Urothelium cell line (cell line): ENCODE results near the gene SGIP1.

ENCODE experiments used
- DNase-seq: peaks from one replicate; pipeline ENCODE4 v3.0.0; 2011; ENCODE audit warnings: low spot score, mixed read lengths
- FAIRE-seq: peaks from 2 replicates; lab custom pipeline; 2011; peaks lifted over from hg19 to GRCh38; lab: Jason Lieb, UNC

Gene SGIP1

GRCh38 chr1:66521721-66522365 lies 12.1 kb upstream of the SGIP1 start:
- FAIRE-seq (no peak), DNase-seq (peak; percentile 18)

DNA sequence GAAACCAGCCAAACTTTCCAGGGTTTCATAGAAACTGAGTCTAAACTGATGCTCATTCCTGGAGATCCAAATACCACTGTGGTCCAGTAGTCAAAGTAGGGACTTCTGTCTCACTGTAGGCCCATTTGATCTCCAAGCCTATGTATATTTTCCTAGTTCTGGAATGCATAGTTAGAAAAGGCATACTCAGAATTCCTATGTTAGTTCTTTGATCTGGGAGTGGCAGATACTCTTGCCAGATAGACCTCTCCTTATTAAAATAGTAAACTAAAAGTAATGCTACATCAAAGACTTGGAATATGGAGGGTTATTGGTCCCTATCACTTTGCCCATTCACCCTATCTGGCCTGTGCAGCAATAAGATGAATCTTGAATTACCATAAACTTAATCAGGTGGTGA lies 10.4 kb upstream of the SGIP1 start:
- DNase-seq (no peak), FAIRE-seq (no peak)

DNA sequence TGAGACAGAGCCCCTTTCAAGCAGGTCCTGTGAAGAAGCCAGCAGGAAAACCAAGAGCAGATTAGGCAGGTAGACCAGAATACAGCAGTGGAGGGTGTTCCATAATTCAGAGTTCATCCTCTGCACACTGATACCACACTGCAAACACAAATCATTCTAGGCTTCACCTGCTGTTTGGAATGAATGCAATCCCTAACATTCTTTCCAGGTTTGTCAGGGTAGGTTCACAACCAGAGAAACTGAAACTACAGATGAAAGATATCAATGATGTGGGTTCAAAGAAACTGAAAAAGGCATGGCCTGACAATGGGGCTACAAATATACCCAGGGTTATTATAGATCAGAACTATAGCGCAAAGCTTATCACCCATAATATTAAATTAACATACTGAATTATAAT lies 8.9 kb upstream of the SGIP1 start:
- FAIRE-seq (no peak), DNase-seq (no peak)

GRCh38 chr1:66526036-66526435 lies 7.9 kb upstream of the SGIP1 start:
- FAIRE-seq (no peak), DNase-seq (no peak)

- no peak for DNase-seq
- no peak for FAIRE-seq
These were observed 7.0 kb upstream of the SGIP1 start for GRCh38 chr1:66526991-66527390.

GRCh38 chr1:66527686-66528085 lies 6.3 kb upstream of the SGIP1 start:
- no peak for DNase-seq
- no peak for FAIRE-seq

GRCh38 chr1:66528580-66528979 lies 5.4 kb upstream of the SGIP1 start:
- FAIRE-seq (no peak), DNase-seq (no peak)

- no peak for DNase-seq
- no peak for FAIRE-seq
These were observed 1.7 kb upstream of the SGIP1 start for GRCh38 chr1:66532214-66532613.

GRCh38 chr1:66532798-66533783 lies 862 bp upstream of the SGIP1 start:
- FAIRE-seq (no peak), DNase-seq (no peak)

DNA sequence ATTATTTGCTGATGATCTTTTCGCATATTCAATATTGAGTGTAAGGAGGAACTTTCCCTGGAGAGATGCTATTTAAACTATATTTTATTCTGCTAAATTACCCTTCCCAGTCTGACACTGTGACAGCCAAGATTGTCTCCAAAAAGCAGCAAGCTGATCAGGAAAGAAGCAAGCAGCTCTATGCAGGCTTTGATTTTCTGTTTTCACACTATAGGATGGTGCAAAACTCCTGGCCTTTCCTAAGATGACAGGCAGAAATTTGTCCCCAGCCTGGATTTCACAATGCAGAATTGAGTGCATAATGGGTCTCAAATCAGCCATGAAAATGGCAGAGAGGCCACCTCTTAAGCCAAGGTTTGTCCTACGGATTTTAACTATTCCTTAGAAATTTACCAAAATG lies 1.1 kb downstream of the SGIP1 start:
- DNase-seq (no peak), FAIRE-seq (no peak)

GRCh38 chr1:66535853-66536252 lies 1.9 kb downstream of the SGIP1 start:
- DNase-seq (no peak), FAIRE-seq (no peak)

DNA sequence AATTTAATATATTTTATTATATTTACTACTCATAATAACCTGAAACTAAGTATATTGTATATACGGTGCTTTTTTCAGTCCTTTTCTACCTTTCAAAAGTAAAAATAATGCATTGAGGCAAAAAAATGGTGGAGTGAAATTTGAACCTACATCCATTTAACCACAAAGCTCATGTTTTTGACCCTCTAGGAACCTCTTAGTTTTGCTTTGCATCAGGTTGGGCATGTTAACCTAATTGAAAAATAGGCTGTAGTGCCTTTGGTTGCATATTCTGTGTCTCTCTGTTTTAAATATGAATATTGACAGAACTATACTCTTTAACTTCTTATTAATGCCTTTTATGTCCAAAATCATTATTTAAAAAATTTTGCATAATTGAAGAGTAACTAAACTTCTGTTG lies 3.8 kb downstream of the SGIP1 start:
- DNase-seq (no peak), FAIRE-seq (no peak)

GRCh38 chr1:66539491-66539890 lies 5.5 kb downstream of the SGIP1 start:
- DNase-seq: no peak
- FAIRE-seq: no peak

GRCh38 chr1:66540434-66541032 lies 6.6 kb downstream of the SGIP1 start:
- DNase-seq (peak; percentile 11), FAIRE-seq (no peak)

DNA sequence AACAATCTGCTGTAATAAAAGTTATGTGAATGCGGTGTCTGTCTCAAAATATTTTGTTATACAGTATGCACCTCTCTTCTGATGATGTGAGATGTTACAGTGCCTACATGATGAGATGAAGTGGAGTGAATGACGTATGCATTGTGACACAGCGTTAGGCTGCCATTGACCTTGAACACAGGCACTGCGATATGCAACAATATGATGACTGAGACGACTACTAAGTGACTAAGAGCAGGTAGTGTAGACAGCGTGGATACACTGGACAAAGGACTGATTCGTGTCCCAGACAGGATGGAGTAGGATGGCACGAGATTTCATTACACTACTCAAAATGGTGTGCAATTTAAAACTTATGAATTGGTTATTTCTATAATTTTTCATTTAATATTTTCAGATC lies 8.4 kb downstream of the SGIP1 start:
- FAIRE-seq (no peak), DNase-seq (no peak)

DNA sequence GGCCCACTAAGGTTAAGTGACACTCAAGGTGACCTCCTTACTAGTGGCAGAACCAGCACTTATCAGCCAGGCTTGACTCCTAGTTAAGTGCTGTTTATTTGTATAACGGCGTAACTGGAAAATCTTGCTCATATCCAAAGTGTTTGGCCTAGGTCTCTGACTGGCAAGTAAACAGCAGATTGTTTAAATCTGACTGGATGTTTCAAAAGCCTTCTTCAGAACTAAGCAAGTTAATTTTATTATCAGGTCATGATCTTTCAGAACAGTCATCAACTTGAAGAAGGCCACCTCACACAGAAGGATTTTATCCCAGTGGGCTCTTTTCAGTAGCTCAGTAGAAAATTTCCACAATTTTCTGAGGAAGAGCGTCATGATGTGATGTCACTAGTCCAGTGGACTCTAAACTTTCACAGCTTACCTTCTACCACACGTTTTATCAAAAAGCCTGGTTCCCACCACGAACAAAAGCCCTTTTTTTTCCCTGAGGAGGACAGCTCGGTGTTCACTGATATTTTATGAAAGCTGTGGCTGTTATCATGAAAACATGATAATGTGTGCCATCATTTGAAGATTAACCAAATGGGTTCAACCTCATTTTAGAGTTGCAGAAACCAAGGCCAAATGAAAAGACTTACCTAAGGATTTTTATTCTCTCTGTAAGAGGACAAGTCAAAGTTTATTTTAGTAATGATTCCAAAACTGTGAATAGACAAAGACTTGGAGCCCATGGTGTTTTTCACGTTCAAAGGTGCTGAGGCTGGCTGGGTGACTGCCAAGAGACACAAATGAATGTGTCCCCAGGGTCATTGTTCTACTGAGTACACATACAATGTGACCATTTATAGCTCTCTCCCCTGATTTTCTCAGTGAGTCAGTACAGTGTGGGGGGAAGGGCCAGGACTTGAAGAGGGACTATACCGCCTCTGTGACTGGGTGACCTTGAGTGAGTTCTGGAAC lies 9.1 kb downstream of the SGIP1 start:
- peak; percentile 45 for DNase-seq
- FAIRE-seq: no peak

- no peak for FAIRE-seq
- DNase-seq: no peak
These were observed 12.3 kb downstream of the SGIP1 start for GRCh38 chr1:66546047-66546810.

DNA sequence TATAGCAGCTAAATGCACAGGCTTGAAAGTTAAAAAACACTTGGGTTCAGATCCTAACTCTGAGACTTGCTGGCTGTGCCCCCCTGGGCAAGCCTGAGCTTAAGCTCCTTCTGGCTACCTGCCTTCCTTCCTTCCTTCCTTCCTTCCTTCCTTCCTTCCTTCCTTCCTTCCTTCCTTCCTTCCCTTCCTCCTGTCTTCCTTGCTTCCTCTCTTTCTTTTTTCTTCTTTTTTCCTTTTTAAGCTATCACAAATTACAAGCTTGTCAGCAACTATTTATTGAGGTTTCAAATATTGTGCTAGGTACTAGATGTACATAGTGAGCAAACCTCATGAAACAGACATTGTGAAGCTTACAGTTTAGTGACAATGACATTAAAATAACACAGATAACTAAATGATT lies 15.1 kb downstream of the SGIP1 start:
- no peak for DNase-seq
- FAIRE-seq: no peak

DNA sequence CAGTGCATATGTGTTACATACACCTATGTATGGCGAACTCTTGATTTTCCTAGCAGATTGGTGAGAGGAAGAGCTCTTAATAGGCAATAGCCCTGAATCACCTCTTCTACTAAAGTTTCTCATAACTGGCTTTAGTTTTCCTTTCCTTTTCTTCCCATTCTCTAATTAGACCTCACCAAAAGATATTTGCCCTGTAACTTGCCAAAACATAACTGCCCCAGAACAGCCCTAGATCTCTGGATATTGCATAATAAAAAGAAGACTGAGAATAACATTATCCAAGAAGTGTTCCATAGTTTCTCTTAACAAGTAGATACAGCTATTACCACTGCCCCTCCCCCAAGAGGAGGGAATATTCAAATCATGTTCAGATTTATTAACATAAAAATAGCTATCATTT lies 16.3 kb downstream of the SGIP1 start:
- no peak for FAIRE-seq
- no peak for DNase-seq

DNA sequence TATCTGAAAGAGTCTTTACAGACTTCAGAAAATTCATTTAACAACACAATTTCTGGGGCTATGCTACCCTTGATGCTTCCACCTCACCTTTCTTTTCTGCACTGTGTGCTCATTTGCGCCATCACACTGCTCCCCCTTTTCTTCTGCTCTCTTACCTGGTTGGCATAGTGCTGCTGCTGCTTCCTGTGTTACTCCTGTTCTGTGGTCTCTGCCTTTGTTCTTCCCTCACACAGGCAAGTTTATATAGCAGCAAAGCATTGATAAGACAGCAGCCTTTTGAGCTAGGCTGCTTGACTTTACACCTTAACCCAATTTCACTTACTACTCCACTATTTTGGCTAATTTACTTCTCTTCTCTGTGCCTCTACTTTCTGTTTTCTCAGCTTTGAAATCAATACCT lies 18.3 kb downstream of the SGIP1 start:
- no peak for FAIRE-seq

More for the DNA sequence above, 18.3 kb downstream of the SGIP1 start:
- no peak for DNase-seq
